ENCODE measurements around the gene KLHL29.
A peak's percentile ranks its signal among the peaks of the same experiment; 100 is the strongest.

The KLHL29 gene

GRCh38 chr2:23423062-23423872 is 38.3 kb downstream of the KLHL29 start:
- DNase-seq = no peak

DNA sequence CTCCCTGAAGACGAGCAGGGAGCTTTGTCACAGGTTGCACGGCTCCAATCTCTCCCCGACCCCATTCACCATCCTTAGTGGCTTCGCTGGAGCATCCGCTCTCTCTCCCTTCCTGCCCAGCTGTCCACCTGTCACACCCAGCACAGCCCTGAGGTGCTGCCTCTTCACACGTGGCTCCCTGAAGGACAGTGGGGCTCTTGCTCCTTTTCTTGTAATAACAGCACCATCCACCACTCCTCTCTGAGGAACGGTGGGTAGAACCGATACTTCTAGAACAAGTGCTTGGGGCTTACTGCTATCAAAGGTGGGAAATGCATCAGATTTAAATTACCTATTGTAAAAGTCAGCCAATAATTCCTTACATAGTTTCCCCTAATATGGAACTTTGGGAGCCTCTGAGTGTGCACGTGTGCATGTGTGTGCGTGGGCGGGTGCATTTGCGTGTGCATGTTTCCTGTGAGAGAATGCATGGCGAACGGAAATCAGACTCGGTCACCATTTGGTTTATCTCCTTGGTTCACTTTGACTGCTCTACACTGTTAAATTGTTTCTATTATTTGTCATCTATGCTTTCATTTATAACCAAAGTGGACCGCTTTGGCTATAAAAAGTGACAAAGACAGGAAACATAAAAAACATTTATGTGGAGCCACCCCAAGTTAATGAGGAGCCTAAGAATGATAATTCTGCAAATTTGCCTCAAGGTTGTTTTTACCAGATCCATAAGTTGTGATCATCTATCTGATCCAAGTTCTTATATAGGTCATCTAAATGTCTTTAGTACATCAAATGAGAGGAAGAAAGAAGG is 39.1 kb downstream of the KLHL29 start:
- DNase-seq = no peak

DNA sequence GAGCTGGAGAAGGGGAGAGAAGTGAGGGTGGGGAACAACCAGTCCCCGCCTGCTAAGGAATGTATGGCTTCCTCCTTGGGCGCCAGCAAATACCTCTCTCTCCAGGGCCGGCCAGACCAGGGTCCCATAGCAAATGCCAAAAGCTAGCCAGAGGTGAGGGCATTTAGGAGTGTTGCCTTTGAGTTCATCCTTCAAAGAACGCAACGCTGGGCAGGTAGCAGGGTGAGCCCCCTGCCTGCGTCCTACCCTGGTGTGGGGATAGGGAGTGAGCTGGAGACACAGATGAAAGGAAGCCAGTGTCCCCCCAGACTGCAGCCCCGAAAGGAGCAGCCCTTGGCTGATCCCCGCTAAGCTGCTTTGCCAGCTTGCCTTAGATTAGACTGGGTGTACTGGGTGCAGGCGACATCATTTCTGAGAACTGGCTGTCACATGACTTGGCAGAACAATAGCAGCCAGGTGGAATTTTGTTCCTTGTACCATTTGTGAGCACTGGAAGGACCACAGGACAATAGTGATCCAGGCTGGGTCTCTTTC is 40.4 kb downstream of the KLHL29 start:
- DNase-seq = peak; percentile 36

DNA sequence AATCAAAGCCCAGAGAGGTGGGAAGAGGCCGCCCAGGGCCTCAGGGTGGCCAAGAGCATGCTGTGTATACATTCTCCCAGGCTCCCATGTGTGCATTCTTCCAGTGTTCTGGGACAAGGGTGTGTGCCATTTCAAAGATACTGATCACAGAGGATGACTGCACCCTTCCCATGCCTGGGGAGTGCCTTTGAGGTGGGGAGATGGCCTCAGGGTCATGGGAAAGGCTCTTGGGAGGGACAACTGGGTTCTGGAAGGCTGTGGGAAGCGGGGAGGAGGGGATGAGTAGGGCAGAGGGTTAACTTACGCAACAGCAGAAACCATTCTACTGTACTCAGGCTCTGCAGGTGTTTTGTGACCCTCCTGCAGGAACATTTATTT is 40.9 kb downstream of the KLHL29 start:
- no peak for DNase-seq

DNA sequence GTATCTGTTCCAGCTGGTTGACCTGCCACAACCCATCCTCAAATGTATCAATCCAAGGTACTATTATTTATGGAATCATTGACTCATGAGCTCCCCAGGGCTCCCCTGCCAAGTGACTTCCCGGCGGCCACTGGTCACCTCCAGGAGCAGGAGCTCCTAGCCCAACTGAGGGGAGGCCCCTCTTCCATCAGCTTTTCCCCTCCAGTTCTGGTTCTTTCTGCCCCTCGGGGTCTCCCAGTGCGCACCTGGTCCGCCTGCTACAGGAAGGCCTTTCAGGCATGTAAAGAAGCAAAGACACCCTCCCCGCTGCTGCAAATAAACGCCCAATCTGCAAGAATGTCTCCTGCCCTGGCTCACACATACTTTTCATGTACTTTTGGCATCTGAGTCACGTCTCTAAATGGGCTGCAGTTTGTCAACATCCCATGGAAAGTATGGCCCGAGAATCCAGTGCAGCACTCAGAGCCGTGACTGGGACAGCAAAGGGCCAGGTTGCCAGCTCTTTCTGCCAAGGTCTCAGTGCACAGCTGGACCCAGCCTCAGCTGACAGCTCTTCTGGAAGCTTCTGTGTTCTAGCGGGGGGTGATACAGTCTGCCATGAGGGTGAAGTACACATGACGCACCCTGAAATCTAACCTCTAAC is 41.4 kb downstream of the KLHL29 start:
- DNase-seq = no peak

- no peak for DNase-seq
Measured at GRCh38 chr2:23427350-23427749, 42.4 kb downstream of the KLHL29 start.

GRCh38 chr2:23427976-23428375 is 43.0 kb downstream of the KLHL29 start:
- DNase-seq = no peak

DNA sequence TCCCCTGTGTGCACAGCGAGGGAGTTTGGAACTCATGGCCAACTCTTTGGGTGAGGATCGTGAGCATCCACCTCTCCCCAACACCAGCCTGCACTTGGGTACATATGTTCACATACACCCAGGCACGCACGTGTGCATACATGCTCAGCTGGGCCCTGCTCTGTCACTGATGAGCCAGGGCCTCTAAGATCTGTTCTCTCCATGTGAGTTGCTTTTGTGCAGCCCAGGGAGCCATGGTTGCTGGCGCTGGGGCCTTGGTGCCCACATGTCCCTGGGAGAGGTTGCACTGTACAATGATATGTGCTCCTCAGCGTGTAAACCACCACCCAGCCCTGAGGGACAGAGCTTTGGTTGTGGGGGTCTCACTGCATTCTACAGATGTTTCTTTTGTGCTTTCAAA is 44.1 kb downstream of the KLHL29 start:
- DNase-seq = no peak

- DNase-seq = no peak
Measured at GRCh38 chr2:23430263-23430662, 45.3 kb downstream of the KLHL29 start.

- DNase-seq = no peak
Measured at GRCh38 chr2:23432531-23432930, 47.6 kb downstream of the KLHL29 start.

DNA sequence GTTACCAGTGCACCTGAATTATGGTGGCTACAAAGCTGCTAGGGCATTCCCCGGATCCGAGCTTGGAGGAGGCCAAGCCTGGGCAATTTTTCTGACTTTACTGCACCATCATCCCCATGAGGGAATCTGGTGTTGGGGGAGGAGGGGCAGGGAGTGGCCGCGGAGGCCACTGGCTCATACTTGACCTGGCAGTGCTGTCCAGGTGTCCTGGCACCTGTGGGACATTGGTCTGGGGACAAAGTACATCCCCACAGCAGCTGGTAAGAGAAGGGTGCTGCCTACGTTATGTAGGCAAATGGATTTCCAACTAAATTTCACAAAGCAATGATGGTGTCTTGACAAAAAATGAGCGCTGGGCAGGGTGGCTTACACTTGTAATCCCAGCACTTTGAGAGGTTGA is 48.3 kb downstream of the KLHL29 start:
- DNase-seq = no peak

- DNase-seq = no peak
Measured at GRCh38 chr2:23434721-23435121, 49.7 kb downstream of the KLHL29 start.

- DNase-seq = no peak
Measured at GRCh38 chr2:23435250-23436035, 50.5 kb downstream of the KLHL29 start.

DNA sequence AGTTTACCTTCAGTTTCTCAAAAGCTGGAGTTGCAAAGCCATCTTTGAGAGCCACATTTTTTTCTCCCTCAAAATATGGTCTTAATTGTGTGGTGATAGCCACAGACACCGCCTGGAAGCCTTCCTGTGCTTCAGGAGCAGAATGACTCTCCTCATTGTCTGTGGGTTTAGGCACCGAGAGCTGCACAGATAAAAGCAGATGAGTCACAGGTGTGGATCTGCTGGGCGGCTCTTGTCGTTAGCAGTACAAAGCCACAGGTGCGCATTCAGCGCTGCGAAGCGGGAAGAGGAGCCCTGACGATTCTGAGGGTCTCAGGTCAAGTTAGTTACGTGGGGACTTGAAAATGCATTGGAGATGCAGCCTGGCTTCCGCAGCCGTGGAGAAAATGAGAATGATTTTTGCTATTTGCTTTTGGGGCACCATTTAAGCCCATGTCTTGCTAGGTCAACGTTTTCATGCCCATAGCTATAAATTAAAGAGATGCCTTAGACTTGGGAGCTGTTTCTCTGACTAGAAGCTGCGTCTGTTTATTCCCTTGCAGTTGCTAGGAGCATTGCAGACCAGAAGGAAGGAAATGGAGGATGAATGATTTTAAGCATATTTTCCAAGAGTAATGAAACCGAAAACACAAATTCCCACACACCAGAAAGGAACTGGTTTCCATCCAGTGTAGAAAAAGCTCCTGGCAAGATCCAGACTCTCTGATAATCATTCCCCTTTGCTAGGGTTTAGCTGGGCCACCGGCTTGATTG is 51.5 kb downstream of the KLHL29 start:
- DNase-seq = no peak

DNA sequence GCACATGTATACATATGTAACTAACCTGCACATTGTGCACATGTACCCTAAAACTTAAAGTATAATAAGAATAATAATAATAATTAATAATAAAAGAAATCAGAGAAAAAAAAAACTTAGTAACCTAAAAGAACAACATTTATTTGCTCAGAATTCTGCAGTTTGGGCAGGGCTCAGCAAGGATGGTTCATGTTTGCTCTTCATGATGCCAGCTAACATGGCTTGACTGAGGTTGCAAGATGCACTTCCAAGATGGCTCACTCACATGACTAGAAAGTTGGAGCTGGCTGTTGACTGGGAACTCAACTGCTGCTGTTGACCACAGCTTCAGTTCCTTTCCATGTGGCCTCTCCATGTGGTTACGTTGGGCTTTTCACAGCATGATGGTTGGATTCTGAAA is 56.4 kb downstream of the KLHL29 start:
- DNase-seq = no peak

DNA sequence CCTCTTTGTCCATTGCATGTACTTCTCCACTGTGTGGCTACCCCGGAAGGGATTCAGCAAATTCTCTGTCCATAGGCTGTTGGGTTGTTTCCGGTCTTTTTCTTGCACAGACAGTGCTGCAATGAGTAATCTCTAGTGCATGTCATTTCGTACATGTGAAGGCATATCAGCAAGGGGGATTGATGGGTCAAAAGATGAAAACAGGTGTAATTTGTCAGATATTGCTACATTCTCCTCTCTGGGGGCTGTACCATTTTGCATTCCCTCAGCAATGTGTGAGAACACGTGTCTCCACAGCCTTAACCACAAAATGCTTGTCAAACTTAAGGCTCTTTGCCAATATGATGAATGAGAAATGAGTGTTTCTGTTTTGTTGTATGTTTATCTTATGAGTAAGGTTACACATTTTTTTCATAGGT is 60.5 kb downstream of the KLHL29 start:
- no peak for DNase-seq

- DNase-seq = no peak
Measured at GRCh38 chr2:23446916-23447315, 61.9 kb downstream of the KLHL29 start.

DNA sequence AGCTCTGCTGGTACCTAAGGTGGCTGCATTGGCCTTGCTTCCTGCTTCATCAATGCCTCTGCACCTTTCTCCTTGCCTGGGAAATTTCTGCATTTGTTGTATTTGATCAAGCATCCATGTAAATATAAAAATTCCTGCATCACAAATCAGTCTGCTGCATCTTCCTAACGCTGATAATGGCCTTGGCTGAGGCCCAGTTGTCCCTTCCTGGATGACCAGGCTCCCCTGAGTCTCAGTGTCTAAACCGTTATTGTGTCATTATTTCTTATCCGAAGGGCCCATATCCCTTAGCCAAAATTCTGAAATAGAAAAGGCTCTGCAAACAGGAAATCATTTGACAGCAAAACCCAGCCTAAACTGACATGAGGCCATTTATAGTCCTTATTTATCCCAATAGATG is 62.4 kb downstream of the KLHL29 start:
- DNase-seq = no peak

DNA sequence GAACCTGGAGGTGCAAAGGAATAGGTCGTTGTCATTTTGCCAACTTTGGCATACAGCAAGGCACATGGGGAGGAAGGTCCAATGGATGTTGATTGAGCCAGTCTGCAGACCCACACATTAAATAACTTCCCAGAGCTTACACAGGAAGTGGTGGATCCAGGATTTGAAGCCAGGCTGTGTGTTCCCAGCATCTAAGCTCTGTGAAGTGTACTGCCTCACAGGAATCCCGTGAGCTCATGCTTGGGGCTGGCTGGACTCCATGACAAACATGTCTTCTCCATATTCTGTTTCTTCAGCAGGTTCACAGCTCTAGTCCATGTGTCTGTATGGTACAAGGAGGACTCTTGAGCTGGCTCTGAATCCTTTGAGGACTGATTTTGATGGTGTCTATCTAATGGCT is 63.9 kb downstream of the KLHL29 start:
- DNase-seq = no peak

GRCh38 chr2:23449413-23449812 is 64.4 kb downstream of the KLHL29 start:
- DNase-seq = no peak

GRCh38 chr2:23449831-23450331 is 64.9 kb downstream of the KLHL29 start:
- DNase-seq = no peak

GRCh38 chr2:23452372-23452771 is 67.4 kb downstream of the KLHL29 start:
- no peak for DNase-seq

Data from NCI-H345 (cell line).